Upper lobe of right lung (tissue), 1 donor: ENCODE results near the gene KCNJ6. TPM values are rescaled to one million over a fixed set of nuclear protein-coding genes. Genes with fewer than 3 reads are reported as not detected.
A peak's percentile ranks its signal among the peaks of the same experiment; 100 is the strongest.
"Not testable (repeated sequence)": the region's sequence is repeated elsewhere in the genome, so short reads cannot be mapped to it uniquely, and the experiment has no call there.

ENCODE experiments used
- ATAC-seq: fragments of 200-7000 bp; cut with Tn5 transposase; one replicate; pipeline ENCODE4 v1.9.1; 2020; ENCODE audit warnings: mild to moderate bottlenecking, moderate library complexity
- DNase-seq: peaks from one replicate; pipeline ENCODE4 v3.0.0-alpha.2; 2020
- H3K27ac ChIP-seq: fragments of 200-600 bp; one replicate; pipeline ENCODE4 v1.8.0; 2022
- H3K27me3 ChIP-seq: fragments of 200-600 bp; one replicate; pipeline ENCODE4 v1.8.0; 2022; ENCODE audit warnings: mild to moderate bottlenecking
- H3K36me3 ChIP-seq: fragments of 200-600 bp; one replicate; pipeline ENCODE4 v1.8.0; 2022
- H3K4me1 ChIP-seq: fragments of 200-600 bp; one replicate; pipeline ENCODE4 v1.8.0; 2022
- H3K4me3 ChIP-seq: fragments of 200-600 bp; one replicate; pipeline ENCODE4 v1.8.0; 2022; ENCODE audit warnings: mild to moderate bottlenecking
- H3K9me3 ChIP-seq: fragments of 200-600 bp; one replicate; pipeline ENCODE4 v1.8.0; 2022
- CTCF ChIP-seq: fragments of 200-600 bp; IDR thresholded peaks from one replicate; pipeline ENCODE4 v1.8.0; 2022; ENCODE audit warnings: antibody characterized with exemption
- intact Hi-C: fragments of 100-400 bp; cut with DNase I; formaldehyde crosslinking; loops from one replicate; pipeline ENCODE4 v1.11.0; 2022
- total RNA-seq: library from RNA; stranded (reverse); fragmentation: NEBNext Ultra II Directional; extraction: Animal tissue kit (Norgen Biotek cat#: 25700); gene quantifications from one replicate; pipeline ENCODE4 v1.2.1, GENCODE V29; 2021
- donor health status: DM: no; HTN: yes; CAD: no; lungs with severe emphysema.

The KCNJ6 gene
- total RNA-seq, 1 donor from 2014 or later: 0.06 TPM

GRCh38 chr21:37587203-37587602 is 329.1 kb downstream of the KCNJ6 start:
- Histone ChIP-seq H3K4me3 (no peak overlapping the region), H3K27ac (no peak overlapping the region), H3K36me3 (no peaks in the 10 kb centered on the region), H3K9me3 (no peaks in the 10 kb centered on the region), H3K27me3 (no peaks in the 10 kb centered on the region), H3K4me1 (peaks cover 3% of the 10 kb centered on the region)
- ATAC-seq (no peak), DNase-seq (no peak)
- TF ChIP-seq CTCF: no peak
- intact Hi-C loops: no loop called here

GRCh38 chr21:37582590-37582989 is 333.7 kb downstream of the KCNJ6 start:
- intact Hi-C loops: no loop called here
- Histone ChIP-seq H3K36me3 (no peaks in the 10 kb centered on the region), H3K9me3 (no peaks in the 10 kb centered on the region), H3K4me1 (peaks cover 3% of the 10 kb centered on the region), H3K27ac (no peak overlapping the region), H3K27me3 (no peaks in the 10 kb centered on the region), H3K4me3 (no peak overlapping the region)
- DNase-seq: no peak
- peak; percentile 58 for ATAC-seq
- TF ChIP-seq CTCF: peak; percentile 47

- intact Hi-C loops: no loop called here
- H3K27ac ChIP-seq: no peak overlapping the region
- no peak for DNase-seq
These were observed 335.6 kb downstream of the KCNJ6 start for GRCh38 chr21:37580666-37581065.

GRCh38 chr21:37579356-37579755 is 336.9 kb downstream of the KCNJ6 start:
- no peak for DNase-seq
- intact Hi-C loops: no loop called here
- no peaks in the 10 kb centered on the region for H3K36me3 ChIP-seq
- H3K4me1 ChIP-seq: peaks cover 3% of the 10 kb centered on the region
- no peaks in the 10 kb centered on the region for H3K27me3 ChIP-seq
- H3K27ac ChIP-seq: no peak overlapping the region
- H3K4me3 ChIP-seq: no peak overlapping the region
- no peak for TF ChIP-seq CTCF
- H3K9me3 ChIP-seq: no peaks in the 10 kb centered on the region
- ATAC-seq: no peak

More at GRCh38 chr21:37580666-37581065, 335.6 kb downstream of the KCNJ6 start:
- TF ChIP-seq CTCF: no peak
- no peak for ATAC-seq
- no peaks in the 10 kb centered on the region for H3K9me3 ChIP-seq
- H3K36me3 ChIP-seq: no peaks in the 10 kb centered on the region
- H3K4me3 ChIP-seq: no peak overlapping the region
- no peaks in the 10 kb centered on the region for H3K27me3 ChIP-seq
- H3K4me1 ChIP-seq: peaks cover 3% of the 10 kb centered on the region

- no peak for TF ChIP-seq CTCF
- intact Hi-C loops: no loop called here
These were observed 337.7 kb downstream of the KCNJ6 start for GRCh38 chr21:37578471-37579126.

GRCh38 chr21:37576929-37577328 is 339.3 kb downstream of the KCNJ6 start:
- H3K27me3 ChIP-seq, H3K4me3 ChIP-seq, H3K9me3 ChIP-seq, H3K27ac ChIP-seq, DNase-seq, H3K36me3 ChIP-seq, ATAC-seq, intact Hi-C loops, H3K4me1 ChIP-seq: not testable (repeated sequence)

More at GRCh38 chr21:37578471-37579126, 337.7 kb downstream of the KCNJ6 start:
- no peak overlapping the region for H3K27ac ChIP-seq
- no peak overlapping the region for H3K4me3 ChIP-seq
- peaks cover 3% of the 10 kb centered on the region for H3K4me1 ChIP-seq
- H3K36me3 ChIP-seq: no peaks in the 10 kb centered on the region
- DNase-seq (no peak), ATAC-seq (no peak)
- H3K9me3 ChIP-seq: no peaks in the 10 kb centered on the region
- no peaks in the 10 kb centered on the region for H3K27me3 ChIP-seq
